Fibroblast of lung (primary cell): ENCODE measurements around the gene KRT40. TPM values are rescaled to one million over a fixed set of nuclear protein-coding genes. Genes with fewer than 3 reads are reported as not detected.

Experiments used
- DNase-seq, 2 donors: peaks; one replicate each; pipeline versions ENCODE4 v3.0.0 to v3.0.0-alpha.2; 2010; ENCODE audit warnings: low read depth in 2 of 2
- H2AFZ ChIP-seq: 2 replicates; pipeline ENCODE4 v1.5.1; 2012; ENCODE audit warnings: low read length, control low read depth, inconsistent platforms
- H3K27ac ChIP-seq: 2 replicates; pipeline ENCODE4 v1.5.1; 2011; ENCODE audit warnings: low read length, control low read depth; ENCODE audit not compliant: insufficient read depth
- H3K27me3 ChIP-seq: 2 replicates; pipeline ENCODE4 v1.5.1; 2011; ENCODE audit warnings: mild to moderate bottlenecking, low read length; ENCODE audit not compliant: control insufficient read depth, insufficient read depth
- H3K36me3 ChIP-seq: 2 replicates; pipeline ENCODE4 v1.5.1; 2011; ENCODE audit warnings: low read length; ENCODE audit not compliant: control insufficient read depth, insufficient read depth
- H3K4me1 ChIP-seq: 2 replicates; pipeline ENCODE4 v1.5.1; 2011; ENCODE audit warnings: low read length; ENCODE audit not compliant: control insufficient read depth, insufficient read depth; ENCODE audit errors: extremely low read depth
- H3K4me2 ChIP-seq: 2 replicates; pipeline ENCODE4 v1.5.1; 2011; ENCODE audit warnings: low read length, control low read depth; ENCODE audit not compliant: insufficient read depth; ENCODE audit errors: extremely low read depth
- H3K4me3 ChIP-seq, 4 experiments: fragments of 200-600 bp in 1 of 4; sonication (generic) in 1 of 4; replicated peaks in 1 of 4; 2 replicates each; pipeline ENCODE4 v1.5.1; 2011 to 2016; ENCODE audit warnings: low read length in 4 of 4, low read depth in 3 of 4, mild to moderate bottlenecking in 3 of 4, control low read depth in 2 of 4, inconsistent platforms in 1 of 4, mixed read lengths in 1 of 4; ENCODE audit not compliant: insufficient read depth in 1 of 4; ENCODE audit errors: control extremely low read depth in 1 of 4
- H3K79me2 ChIP-seq: 2 replicates; pipeline ENCODE4 v1.5.1; 2012; ENCODE audit warnings: mild to moderate bottlenecking, low read length, inconsistent platforms; ENCODE audit not compliant: control insufficient read depth, insufficient read depth
- H3K9ac ChIP-seq: 2 replicates; pipeline ENCODE4 v1.5.1; 2011; ENCODE audit warnings: mild to moderate bottlenecking, low read length, control low read depth; ENCODE audit not compliant: insufficient read depth
- H3K9me3 ChIP-seq: 2 replicates; pipeline ENCODE4 v1.5.1; 2012; ENCODE audit warnings: low read depth, low read length; ENCODE audit not compliant: control insufficient read depth, insufficient read depth
- H4K20me1 ChIP-seq: 2 replicates; pipeline ENCODE4 v1.5.1; 2011; ENCODE audit warnings: low read length; ENCODE audit not compliant: control insufficient read depth, insufficient read depth; ENCODE audit errors: extremely low read depth
- EZH2 ChIP-seq: IDR thresholded peaks from 2 replicates; pipeline ENCODE4 v1.5.1; 2012; ENCODE audit warnings: low read length, control low read depth, mild to moderate bottlenecking; ENCODE audit errors: missing control alignments
- polyA plus RNA-seq, 2 donors: library from polyadenylated mRNA; depleted of rRNA in 1 of 2; stranded (reverse) in 1 of 2; unstranded in 1 of 2; fragments of >200 nt; gene quantifications; 2 replicates each; pipeline ENCODE4 v1.2.1, GENCODE V29; 2011 to 2012; ENCODE audit warnings: missing spikeins in 1 of 2
- total RNA-seq: library from RNA; depleted of rRNA; stranded (reverse); fragments of >200 nt; gene quantifications from 2 replicates; pipeline ENCODE4 v1.2.1, GENCODE V29; 2014
- TF ChIP-seq, protein P1 (sequence below), 2 donors: IDR thresholded peaks in 1 of 2; conservative IDR thresholded peaks in 1 of 2; 1 replicate in 1 of 2; 2 replicates in 1 of 2; pipeline ENCODE4 v1.5.1; 2011 to 2012; ENCODE audit warnings: low read length in 2 of 2, control low read depth in 1 of 2, inconsistent platforms in 1 of 2, low read depth in 1 of 2, mild to moderate bottlenecking in 1 of 2

The KRT40 gene
- total and polyA plus RNA-seq, 2 donors (not counting 1 experiment from before 2014, with no cell fraction given) = 0.05 TPM; not detected in 1

DNA sequence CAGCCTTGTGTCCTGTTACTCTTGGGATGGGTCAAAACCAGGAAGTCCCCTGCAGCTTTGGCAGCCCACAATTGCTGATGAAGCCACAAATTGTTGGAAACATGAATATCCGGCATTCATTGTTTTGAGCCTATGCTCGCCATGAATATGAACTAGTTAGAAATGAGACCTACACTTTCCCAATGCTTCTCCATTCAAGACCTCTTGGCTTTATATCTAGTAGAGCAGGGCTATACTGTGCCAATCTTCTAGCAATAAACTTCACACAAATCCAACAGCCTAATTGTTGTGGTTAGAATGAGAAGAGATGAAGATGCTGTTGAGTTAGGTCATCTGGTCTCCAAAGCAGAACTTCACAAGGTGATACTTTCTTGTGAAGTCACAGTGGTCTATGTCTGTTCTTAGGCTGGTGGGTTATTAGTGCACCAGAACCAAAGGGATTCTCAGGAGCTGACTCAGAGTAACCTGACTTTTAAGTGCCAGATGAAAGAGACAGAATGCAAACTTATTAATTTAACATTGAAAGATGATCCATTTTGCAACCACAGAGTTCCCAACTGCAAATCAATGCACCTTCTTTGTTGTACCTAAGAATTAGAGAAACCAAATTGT, 33.0 kb downstream of the KRT40 start:
- H2AFZ ChIP-seq = no peak overlapping the region
- H3K27me3 ChIP-seq = no peaks in the 10 kb centered on the region
- no peaks in the 10 kb centered on the region for H3K9me3 ChIP-seq
- DNase-seq = peak in 1 of 2 donors; percentile 72
- peaks cover 14% of the 10 kb centered on the region for H3K4me1 ChIP-seq
- H4K20me1 ChIP-seq = no peaks in the 10 kb centered on the region
- no peaks in the 10 kb centered on the region for H3K79me2 ChIP-seq
- H3K9ac ChIP-seq = no peak overlapping the region
- no peak overlapping the region for H3K27ac ChIP-seq
- TF ChIP-seq EZH2 = no peak
- TF ChIP-seq, protein P1, sequence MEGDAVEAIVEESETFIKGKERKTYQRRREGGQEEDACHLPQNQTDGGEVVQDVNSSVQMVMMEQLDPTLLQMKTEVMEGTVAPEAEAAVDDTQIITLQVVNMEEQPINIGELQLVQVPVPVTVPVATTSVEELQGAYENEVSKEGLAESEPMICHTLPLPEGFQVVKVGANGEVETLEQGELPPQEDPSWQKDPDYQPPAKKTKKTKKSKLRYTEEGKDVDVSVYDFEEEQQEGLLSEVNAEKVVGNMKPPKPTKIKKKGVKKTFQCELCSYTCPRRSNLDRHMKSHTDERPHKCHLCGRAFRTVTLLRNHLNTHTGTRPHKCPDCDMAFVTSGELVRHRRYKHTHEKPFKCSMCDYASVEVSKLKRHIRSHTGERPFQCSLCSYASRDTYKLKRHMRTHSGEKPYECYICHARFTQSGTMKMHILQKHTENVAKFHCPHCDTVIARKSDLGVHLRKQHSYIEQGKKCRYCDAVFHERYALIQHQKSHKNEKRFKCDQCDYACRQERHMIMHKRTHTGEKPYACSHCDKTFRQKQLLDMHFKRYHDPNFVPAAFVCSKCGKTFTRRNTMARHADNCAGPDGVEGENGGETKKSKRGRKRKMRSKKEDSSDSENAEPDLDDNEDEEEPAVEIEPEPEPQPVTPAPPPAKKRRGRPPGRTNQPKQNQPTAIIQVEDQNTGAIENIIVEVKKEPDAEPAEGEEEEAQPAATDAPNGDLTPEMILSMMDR (conservative IDR thresholded peaks at IDR 0.05 in 1 of 2, IDR thresholded peaks at IDR 0.05 in 1 of 2; ENCODE audit: low read depth in 1 of 2, low read length in 2 of 2) = no peak
- H3K4me3 ChIP-seq = no peak overlapping the region
- H3K36me3 ChIP-seq = no peaks in the 10 kb centered on the region
- H3K4me2 ChIP-seq = no peak overlapping the region

DNA sequence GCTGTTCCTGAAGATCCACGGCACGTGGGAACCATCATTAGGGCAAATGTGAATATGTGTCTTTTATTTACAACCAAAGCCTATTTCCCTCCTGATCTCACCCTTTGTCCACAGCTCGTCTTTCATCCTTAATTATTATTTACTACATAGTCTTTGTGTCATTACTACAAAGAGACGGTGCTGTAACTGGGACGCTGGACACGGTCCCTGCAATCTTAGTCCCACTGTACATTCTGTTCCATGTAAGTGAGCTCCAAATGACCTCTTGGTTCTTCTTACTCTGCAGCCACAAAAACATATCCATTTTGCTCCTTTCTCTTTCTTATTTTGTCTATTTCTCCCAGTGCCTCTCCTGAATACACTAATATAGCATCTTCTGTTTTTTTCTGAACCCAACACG, 34.0 kb downstream of the KRT40 start:
- no peaks in the 10 kb centered on the region for H4K20me1 ChIP-seq
- no peak overlapping the region for H3K4me3 ChIP-seq
- no peaks in the 10 kb centered on the region for H3K79me2 ChIP-seq
- no peak overlapping the region for H2AFZ ChIP-seq
- H3K27me3 ChIP-seq = no peaks in the 10 kb centered on the region
- TF ChIP-seq, protein P1 (conservative IDR thresholded peaks at IDR 0.05 in 1 of 2, IDR thresholded peaks at IDR 0.05 in 1 of 2; ENCODE audit: low read depth in 1 of 2, low read length in 2 of 2) = no peak
- H3K36me3 ChIP-seq = no peaks in the 10 kb centered on the region
- peaks cover 14% of the 10 kb centered on the region for H3K4me1 ChIP-seq
- no peak overlapping the region for H3K4me2 ChIP-seq
- no peak overlapping the region for H3K27ac ChIP-seq
- no peaks in the 10 kb centered on the region for H3K9me3 ChIP-seq
- H3K9ac ChIP-seq = no peak overlapping the region
- DNase-seq = no peak

DNA sequence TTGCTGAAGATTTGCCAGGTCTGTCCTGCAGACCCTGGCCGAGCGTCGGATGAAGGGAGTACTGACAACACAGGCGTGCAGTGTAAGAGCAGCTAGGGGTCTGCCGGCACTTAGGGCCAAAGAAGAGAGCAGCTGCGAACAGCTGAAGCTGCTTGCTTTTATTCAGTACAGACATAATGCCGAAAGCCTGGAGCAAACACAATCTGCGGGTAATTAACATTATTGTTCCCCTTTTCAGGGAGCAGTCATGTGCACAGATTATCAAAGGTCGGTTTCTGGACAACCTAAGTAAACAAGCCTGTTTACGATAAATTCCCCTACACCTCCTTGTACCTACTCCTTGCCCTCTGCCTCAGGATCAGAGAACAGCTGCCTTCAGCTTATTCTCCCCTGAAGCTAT, 34.7 kb downstream of the KRT40 start:
- Histone ChIP-seq H3K36me3 (no peaks in the 10 kb centered on the region), H3K4me1 (peaks cover 11% of the 10 kb centered on the region), H3K4me2 (peak overlapping the region; percentile 39), H3K79me2 (no peaks in the 10 kb centered on the region), H3K9me3 (no peaks in the 10 kb centered on the region), H2AFZ (peak overlapping the region; percentile 73), H4K20me1 (no peaks in the 10 kb centered on the region), H3K9ac (no peak overlapping the region), H3K4me3 (no peak overlapping the region), H3K27me3 (no peaks in the 10 kb centered on the region), H3K27ac (no peak overlapping the region)
- no peak for DNase-seq
- TF ChIP-seq, protein P1 (conservative IDR thresholded peaks at IDR 0.05 in 1 of 2, IDR thresholded peaks at IDR 0.05 in 1 of 2; ENCODE audit: low read depth in 1 of 2, low read length in 2 of 2) = no peak
- no peak for TF ChIP-seq EZH2
